ENCODE data around the gene THTPA.

GRCh38 chr14:23517650-23518326, 38.3 kb upstream of the THTPA start:
- TF ChIP-seq CTCF (IDR thresholded peaks at IDR 0.05), result no peak
- no peak for TF ChIP-seq POLR2A (IDR thresholded peaks at IDR 0.05)

Data from uterus (tissue), 2 donors.